Gastroesophageal sphincter (tissue), 3 donors: ENCODE results near the gene ANKS1B.

Experiments
- CTCF ChIP-seq, 4 experiments: fragments of 200-600 bp in 2 of 4; fragments of 450-650 bp in 2 of 4; sonication (generic) in 1 of 4; IDR thresholded peaks; one replicate each; pipeline ENCODE4 v1.5.1; 2017 to 2019; ENCODE audit warnings: antibody characterized with exemption in 4 of 4, mild to moderate bottlenecking in 2 of 4, moderate library complexity in 2 of 4
- POLR2A ChIP-seq, 2 donors: fragments of 450-650 bp; IDR thresholded peaks; one replicate each; pipeline ENCODE4 v1.6.1; 2017; ENCODE audit warnings: antibody characterized with exemption in 2 of 2, mild to moderate bottlenecking in 2 of 2, moderate library complexity in 1 of 2

GRCh38 chr12:98696036-98696646 lies 1288.6 kb downstream of the ANKS1B start:
- TF ChIP-seq CTCF (IDR thresholded peaks at IDR 0.05) (no peak), POLR2A (IDR thresholded peaks at IDR 0.05) (no peak)
